NT2/D1 (cell line): ENCODE results near the gene BCAS4.

ENCODE experiments used
- SUZ12 ChIP-seq: IDR thresholded peaks from 2 replicates; pipeline ENCODE4 v1.6.1; 2011; ENCODE audit not compliant: insufficient read length, insufficient read depth; ENCODE audit errors: extremely low read depth
- YY1 ChIP-seq: IDR thresholded peaks from 2 replicates; pipeline ENCODE4 v1.6.1; 2011; ENCODE audit not compliant: insufficient read length, insufficient read depth

GRCh38 chr20:50817776-50818172 lies 22.9 kb downstream of the BCAS4 start:
- TF ChIP-seq YY1 (no peak), SUZ12 (no peak)
